HCT116 (cell line): ENCODE data around the gene MSH4. TPM values are rescaled to one million over a fixed set of nuclear protein-coding genes. Genes with fewer than 3 reads are reported as not detected.

Experiments
- ATAC-seq: fragments of 200-7000 bp; cut with Tn5 transposase; 2 replicates; pipeline ENCODE4 v1.9.1; 2020; ENCODE audit warnings: mild to moderate bottlenecking, moderate library complexity
- BruUV-seq: library from RNA; stranded (reverse); fragments of 400-500 nt; replicated peaks from 2 replicates; lab custom pipeline; 2021; lab: Mats Ljungman, UMichigan
- CTCF ChIA-PET: fragments of 300-600 bp; sonication (Branson Sonifier 250); formaldehyde crosslinking; loops from one replicate; lab custom pipeline; 2021; ENCODE audit warnings: antibody characterized with exemption; lab: Charles Lee
- POLR2A ChIA-PET: fragments of 300-600, 350-600 bp; sonication (Branson Sonifier 250); formaldehyde crosslinking; loops from one replicate; lab custom pipeline; 2021; ENCODE audit warnings: antibody characterized with exemption; lab: Charles Lee
- RAD21 ChIA-PET, 2 experiments: fragments of 300-600 bp; sonication (Branson Sonifier 250); formaldehyde crosslinking; loops; one replicate each; lab custom pipeline; 2023; ENCODE audit warnings: low total read pairs in 2 of 2; ENCODE audit not compliant: uncharacterized antibody in 2 of 2, unreplicated experiment in 2 of 2, low non-redundant PET in 1 of 2; lab: Charles Lee
- DNase-seq: peaks from one replicate; pipeline ENCODE4 v3.0.0-alpha.2; 2010; ENCODE audit warnings: low read depth, low spot score
- H2AFZ ChIP-seq: fragments of 200-600 bp; shearing (Covaris generic), sonication (generic); 2 replicates; pipeline ENCODE4 v1.6.1; 2017; ENCODE audit warnings: low read depth, mixed run types, mixed read lengths, antibody characterized with exemption, low read length; ENCODE audit not compliant: poor library complexity, severe bottlenecking
- H3K27ac ChIP-seq: 2 replicates; pipeline ENCODE4 v1.5.1; 2012; ENCODE audit warnings: low read depth, low read length
- H3K27me3 ChIP-seq: fragments of 200-600 bp; sonication (generic); 2 replicates; pipeline ENCODE4 v1.6.1; 2016; ENCODE audit warnings: mixed run types, low read length, mixed read lengths; ENCODE audit not compliant: insufficient read depth
- H3K36me3 ChIP-seq, 2 experiments: fragments of 200-500 bp in 1 of 2; fragments of 200-600 bp in 1 of 2; sonication (Bioruptor generic) in 1 of 2; sonication (generic) in 1 of 2; 2 replicates each; pipeline versions ENCODE4 v1.5.1 to v1.6.1; 2014 to 2016; ENCODE audit warnings: low read length in 2 of 2, inconsistent platforms in 1 of 2, mixed read lengths in 1 of 2, mixed run types in 1 of 2; ENCODE audit not compliant: insufficient read depth in 2 of 2, control insufficient read depth in 1 of 2
- H3K4me1 ChIP-seq, 2 experiments: fragments of 200-600 bp in 1 of 2; sonication (generic) in 1 of 2; 2 replicates each; pipeline versions ENCODE4 v1.5.1 to v1.6.1; 2012 to 2017; ENCODE audit warnings: low read length in 2 of 2, inconsistent platforms in 1 of 2, mild to moderate bottlenecking in 1 of 2, mixed read lengths in 1 of 2, mixed run types in 1 of 2, moderate library complexity in 1 of 2; ENCODE audit not compliant: insufficient read depth in 2 of 2, control insufficient read depth in 1 of 2
- H3K4me2 ChIP-seq: fragments of 200-600 bp; sonication (generic); 2 replicates; pipeline ENCODE4 v1.6.1; 2017; ENCODE audit warnings: mixed run types, low read length, mixed read lengths
- H3K4me3 ChIP-seq, 2 experiments: fragments of 200-600 bp in 1 of 2; sonication (generic) in 1 of 2; replicated peaks in 1 of 2; 2 replicates each; pipeline ENCODE4 v1.5.1; 2011 to 2016; ENCODE audit warnings: low read length in 2 of 2, control low read depth in 1 of 2, low read depth in 1 of 2, mild to moderate bottlenecking in 1 of 2, mixed read lengths in 1 of 2, mixed run types in 1 of 2
- H3K79me2 ChIP-seq: fragments of 200-600 bp; sonication (generic); 2 replicates; pipeline ENCODE4 v1.6.1; 2017; ENCODE audit warnings: mild to moderate bottlenecking, mixed run types, low read length, moderate library complexity, mixed read lengths; ENCODE audit not compliant: insufficient read depth
- H3K9ac ChIP-seq: fragments of 200-600 bp; sonication (generic); 2 replicates; pipeline ENCODE4 v1.6.1; 2016; ENCODE audit warnings: low read length, mixed read lengths
- H3K9me2 ChIP-seq: fragments of 200-600 bp; sonication (generic), shearing (Covaris generic); 2 replicates; pipeline ENCODE4 v1.6.1; 2017; ENCODE audit warnings: mixed run types, mild to moderate bottlenecking, moderate library complexity; ENCODE audit not compliant: insufficient read depth
- H3K9me3 ChIP-seq, 2 experiments: fragments of 200-500 bp in 1 of 2; fragments of 200-600 bp in 1 of 2; sonication (Bioruptor generic) in 1 of 2; sonication (generic) in 1 of 2; 2 replicates each; pipeline ENCODE4 v1.6.1; 2014 to 2017; ENCODE audit warnings: low read length in 2 of 2, mixed read lengths in 2 of 2, inconsistent platforms in 1 of 2, low read depth in 1 of 2, mild to moderate bottlenecking in 1 of 2, mixed run types in 1 of 2, moderate library complexity in 1 of 2; ENCODE audit not compliant: control insufficient read depth in 1 of 2, insufficient read depth in 1 of 2
- H4K20me1 ChIP-seq: fragments of 200-600 bp; sonication (generic), shearing (Covaris generic); 2 replicates; pipeline ENCODE4 v1.6.1; 2017; ENCODE audit warnings: mixed run types, mild to moderate bottlenecking, moderate library complexity; ENCODE audit not compliant: insufficient read depth
- CBX3 ChIP-seq: IDR thresholded peaks from 2 replicates; pipeline ENCODE4 v1.6.1; 2012; ENCODE audit warnings: low read depth
- EGR1 ChIP-seq: IDR thresholded peaks from 2 replicates; pipeline ENCODE4 v1.6.1; 2012; ENCODE audit warnings: low read depth
- ELF1 ChIP-seq: IDR thresholded peaks from 2 replicates; pipeline ENCODE4 v1.6.1; 2012; ENCODE audit warnings: low read depth, borderline replicate concordance
- EZH2 ChIP-seq: fragments of 200-600 bp; sonication (generic); IDR thresholded peaks from 2 replicates; pipeline ENCODE4 v1.6.1; 2017; ENCODE audit warnings: antibody characterized with exemption, mixed run types
- EZH2phosphoT487 ChIP-seq: fragments of 200-600 bp; IDR thresholded peaks from 2 replicates; pipeline ENCODE4 v1.6.1; 2018; ENCODE audit warnings: antibody characterized with exemption, borderline replicate concordance
- FOSL1 ChIP-seq: IDR thresholded peaks from 2 replicates; pipeline ENCODE4 v1.6.1; 2012; ENCODE audit warnings: low read depth
- POLR2A ChIP-seq: IDR thresholded peaks from 2 replicates; pipeline ENCODE4 v1.7.0; 2011; ENCODE audit warnings: borderline replicate concordance; ENCODE audit not compliant: insufficient read depth, insufficient read length; ENCODE audit errors: extremely low read depth
- RAD21 ChIP-seq: IDR thresholded peaks from 2 replicates; pipeline ENCODE4 v1.6.1; 2012; ENCODE audit warnings: low read depth, mild to moderate bottlenecking
- SIN3A ChIP-seq: IDR thresholded peaks from 2 replicates; pipeline ENCODE4 v1.6.1; 2012; ENCODE audit warnings: low read depth
- SP1 ChIP-seq: IDR thresholded peaks from 2 replicates; pipeline ENCODE4 v1.6.1; 2012; ENCODE audit warnings: low read depth
- SRF ChIP-seq: IDR thresholded peaks from 2 replicates; pipeline ENCODE4 v1.6.1; 2012; ENCODE audit warnings: low read depth
- TCF7L2 ChIP-seq: IDR thresholded peaks from 2 replicates; pipeline ENCODE4 v1.7.0; 2011; ENCODE audit warnings: borderline replicate concordance, inconsistent platforms; ENCODE audit not compliant: insufficient read depth, insufficient read length; ENCODE audit errors: extremely low read depth
- YY1 ChIP-seq: IDR thresholded peaks from 2 replicates; pipeline ENCODE4 v1.6.1; 2011; ENCODE audit warnings: low read length, low read depth, moderate library complexity, mild to moderate bottlenecking; ENCODE audit not compliant: insufficient replicate concordance; ENCODE audit errors: extremely low read depth
- ZFX ChIP-seq: fragments of 450-650 bp; IDR thresholded peaks from 2 replicates; pipeline ENCODE4 v1.6.1; 2017
- ZNF274 ChIP-seq: fragments of 200-500 bp; sonication (Bioruptor generic); IDR thresholded peaks from 2 replicates; pipeline ENCODE4 v1.6.1; 2014; ENCODE audit warnings: mild to moderate bottlenecking, low read depth, low read length, inconsistent platforms
- intact Hi-C: fragments of 100-400 bp; cut with micrococcal nuclease; formaldehyde crosslinking; loops from 2 replicates; pipeline ENCODE4 v1.10.0; 2022
- total RNA-seq: library from RNA; stranded (reverse); gene quantifications from one replicate; pipeline ENCODE4 v1.2.1, GENCODE V29; 2021; ENCODE audit not compliant: unreplicated experiment
- TF ChIP-seq, protein P1 (sequence below): IDR thresholded peaks from 2 replicates; pipeline ENCODE4 v1.6.1; 2012; ENCODE audit warnings: low read depth
- TF ChIP-seq, protein P2 (sequence below): IDR thresholded peaks from 2 replicates; pipeline ENCODE4 v1.6.1; 2012

Gene MSH4
- total RNA-seq, 1 experiment from 2014 or later = 1.7 TPM

DNA sequence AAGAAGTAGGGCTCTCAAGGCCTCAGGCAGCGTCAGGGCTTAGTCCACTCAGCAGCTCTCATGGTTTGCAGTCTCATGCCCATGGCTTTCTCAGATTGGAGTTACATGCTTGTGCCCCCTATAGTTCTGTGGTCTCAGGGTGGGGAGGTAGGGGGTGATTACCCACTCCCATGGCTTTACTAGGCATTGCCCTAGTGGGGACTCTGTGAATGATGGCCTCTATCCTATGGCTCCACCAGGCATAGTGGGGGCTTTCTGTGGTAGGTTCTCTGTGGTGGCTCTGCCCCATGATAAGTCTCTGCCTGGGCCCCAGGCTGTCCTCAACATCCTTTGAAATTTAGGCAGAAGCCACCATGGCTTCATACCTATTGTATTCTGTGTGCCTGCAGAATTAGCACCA, 48.9 kb downstream of the MSH4 start:
- Histone ChIP-seq H2AFZ (no peak overlapping the region), H3K4me1 (no peaks in the 10 kb centered on the region), H3K9ac (no peak overlapping the region), H3K79me2 (no peaks in the 10 kb centered on the region)
- intact Hi-C loops = loop anchor here (10.0 kb wide), 1 partner anchor 1299 kb away; no protein-coding TSS in a partner anchor
- POLR2A ChIA-PET = no interaction called here
- no peak for ATAC-seq
- DNase-seq = no peak
- TF ChIP-seq POLR2A (no peak), SRF (no peak), FOSL1 (no peak), EZH2 (no peak), EZH2phosphoT487 (no peak), ZNF274 (no peak), EGR1 (no peak), SIN3A (no peak), SP1 (no peak), ZFX (no peak), YY1 (no peak), ELF1 (no peak), CBX3 (no peak), RAD21 (no peak), TCF7L2 (no peak)
- TF ChIP-seq, protein P1, sequence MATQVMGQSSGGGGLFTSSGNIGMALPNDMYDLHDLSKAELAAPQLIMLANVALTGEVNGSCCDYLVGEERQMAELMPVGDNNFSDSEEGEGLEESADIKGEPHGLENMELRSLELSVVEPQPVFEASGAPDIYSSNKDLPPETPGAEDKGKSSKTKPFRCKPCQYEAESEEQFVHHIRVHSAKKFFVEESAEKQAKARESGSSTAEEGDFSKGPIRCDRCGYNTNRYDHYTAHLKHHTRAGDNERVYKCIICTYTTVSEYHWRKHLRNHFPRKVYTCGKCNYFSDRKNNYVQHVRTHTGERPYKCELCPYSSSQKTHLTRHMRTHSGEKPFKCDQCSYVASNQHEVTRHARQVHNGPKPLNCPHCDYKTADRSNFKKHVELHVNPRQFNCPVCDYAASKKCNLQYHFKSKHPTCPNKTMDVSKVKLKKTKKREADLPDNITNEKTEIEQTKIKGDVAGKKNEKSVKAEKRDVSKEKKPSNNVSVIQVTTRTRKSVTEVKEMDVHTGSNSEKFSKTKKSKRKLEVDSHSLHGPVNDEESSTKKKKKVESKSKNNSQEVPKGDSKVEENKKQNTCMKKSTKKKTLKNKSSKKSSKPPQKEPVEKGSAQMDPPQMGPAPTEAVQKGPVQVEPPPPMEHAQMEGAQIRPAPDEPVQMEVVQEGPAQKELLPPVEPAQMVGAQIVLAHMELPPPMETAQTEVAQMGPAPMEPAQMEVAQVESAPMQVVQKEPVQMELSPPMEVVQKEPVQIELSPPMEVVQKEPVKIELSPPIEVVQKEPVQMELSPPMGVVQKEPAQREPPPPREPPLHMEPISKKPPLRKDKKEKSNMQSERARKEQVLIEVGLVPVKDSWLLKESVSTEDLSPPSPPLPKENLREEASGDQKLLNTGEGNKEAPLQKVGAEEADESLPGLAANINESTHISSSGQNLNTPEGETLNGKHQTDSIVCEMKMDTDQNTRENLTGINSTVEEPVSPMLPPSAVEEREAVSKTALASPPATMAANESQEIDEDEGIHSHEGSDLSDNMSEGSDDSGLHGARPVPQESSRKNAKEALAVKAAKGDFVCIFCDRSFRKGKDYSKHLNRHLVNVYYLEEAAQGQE = no peak
- TF ChIP-seq, protein P2, sequence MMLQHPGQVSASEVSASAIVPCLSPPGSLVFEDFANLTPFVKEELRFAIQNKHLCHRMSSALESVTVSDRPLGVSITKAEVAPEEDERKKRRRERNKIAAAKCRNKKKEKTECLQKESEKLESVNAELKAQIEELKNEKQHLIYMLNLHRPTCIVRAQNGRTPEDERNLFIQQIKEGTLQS = no peak
- TF ChIP-seq, all 23 proteins: peak for 0
- H3K27ac ChIP-seq = no peak overlapping the region
- RAD21 ChIA-PET = no interaction called here
- no peaks in the 10 kb centered on the region for H4K20me1 ChIP-seq
- no peaks in the 10 kb centered on the region for H3K27me3 ChIP-seq
- CTCF ChIA-PET = no interaction called here
- BruUV-seq = no TSS peak
- H3K4me3 ChIP-seq = no peak overlapping the region
- no peaks in the 10 kb centered on the region; the same call in 1 of the 2 replicates for H3K9me2 ChIP-seq
- no peaks in the 10 kb centered on the region for H3K9me3 ChIP-seq
- H3K4me2 ChIP-seq = no peak overlapping the region
- H3K36me3 ChIP-seq = no peaks in the 10 kb centered on the region
